Activated naive CD4-positive, alpha-beta T cell treated with anti-CD3 and anti-CD28 coated beads, Interleukin-2, amount 50 U/mL, for 24 hours (primary cell): Measurements from ENCODE around the gene ZNF256.

ENCODE experiments used
- H3K27ac Mint-ChIP-seq: one replicate; pipeline ENCODE4 v1.8.0; 2021; ENCODE audit warnings: mild to moderate bottlenecking, mixed read lengths
- H3K27me3 Mint-ChIP-seq: one replicate; pipeline ENCODE4 v1.8.0; 2021; ENCODE audit warnings: mixed read lengths
- H3K36me3 Mint-ChIP-seq: one replicate; pipeline ENCODE4 v1.8.0; 2021; ENCODE audit warnings: mixed read lengths
- H3K4me1 Mint-ChIP-seq: one replicate; pipeline ENCODE4 v1.8.0; 2021; ENCODE audit warnings: mixed read lengths
- H3K4me3 Mint-ChIP-seq: one replicate; pipeline ENCODE4 v1.8.0; 2021; ENCODE audit warnings: mild to moderate bottlenecking, mixed read lengths
- H3K9me3 Mint-ChIP-seq: one replicate; pipeline ENCODE4 v1.8.0; 2021; ENCODE audit warnings: mixed read lengths

ZNF256 gene

DNA sequence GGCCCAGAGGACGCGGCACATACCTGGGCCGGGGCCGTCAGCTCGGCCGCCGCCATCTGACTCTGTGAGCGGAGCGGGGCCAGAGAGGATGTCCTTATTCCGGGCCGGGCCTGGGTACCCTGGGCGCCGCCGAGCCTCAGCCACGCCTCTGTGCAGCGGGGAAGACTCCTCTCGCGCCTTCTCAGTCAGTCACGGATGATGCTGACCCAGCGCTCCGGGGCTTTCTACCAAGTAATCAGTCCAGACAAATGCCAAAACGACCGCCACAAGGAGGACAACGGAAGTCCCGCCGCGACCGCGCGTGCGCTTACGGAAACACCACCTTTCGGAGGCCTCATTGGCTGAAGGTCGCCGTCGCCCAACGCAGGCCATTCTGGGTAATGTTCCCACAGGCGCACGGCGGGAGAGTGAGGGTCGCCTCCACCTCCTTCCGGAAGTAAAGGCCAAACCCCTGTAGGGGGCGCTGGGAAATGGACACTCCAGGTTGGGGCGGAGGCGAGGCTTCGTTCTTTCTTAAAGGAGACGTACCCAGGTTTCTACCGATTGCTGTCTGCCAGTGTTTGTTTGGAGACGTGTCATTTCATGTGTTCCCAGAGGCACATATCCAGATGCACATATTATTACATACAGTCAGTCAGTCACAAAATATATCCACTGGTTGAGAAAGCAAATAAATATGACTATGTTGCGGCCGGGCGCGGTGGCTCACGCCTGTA lies at the start of gene ZNF256:
ZNF256 (minus strand) TSS at position 288 of the 716 bp plus-strand sequence; CDS start at position 56, 232 bp downstream.
- peaks cover 18% of the 10 kb centered on the region for H3K4me1 Mint-ChIP-seq
- H3K27ac Mint-ChIP-seq = peak within 1 kb of the TSS; percentile 96
- peaks cover 46% of the 10 kb centered on the region for H3K36me3 Mint-ChIP-seq
- no peaks in the 10 kb centered on the region for H3K27me3 Mint-ChIP-seq
- peaks cover 19% of the 10 kb centered on the region for H3K9me3 Mint-ChIP-seq
- H3K4me3 Mint-ChIP-seq = peak within 1 kb of the TSS; percentile 98

DNA sequence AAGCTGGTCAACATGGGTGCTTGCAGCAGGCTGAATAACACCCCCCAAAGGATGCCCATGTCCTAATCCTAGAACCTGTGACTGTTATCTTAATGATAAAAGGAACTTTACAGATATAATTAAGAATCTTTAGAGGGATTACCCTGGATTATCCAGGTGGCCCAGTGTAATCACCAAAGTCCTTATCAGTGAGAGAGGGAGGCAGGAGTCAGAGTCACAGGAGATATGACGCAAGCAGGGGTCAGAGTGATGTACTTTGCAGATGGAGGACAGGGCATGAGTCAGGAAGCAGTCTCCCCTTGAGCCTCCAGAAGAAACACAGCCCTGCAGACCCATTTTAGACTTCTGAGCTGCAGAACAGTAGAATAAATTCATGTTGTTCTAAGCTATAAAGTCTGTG lies 45.3 kb upstream of the ZNF256 start:
- no peak overlapping the region for H3K27ac Mint-ChIP-seq
- no peaks in the 10 kb centered on the region for H3K4me1 Mint-ChIP-seq
- H3K36me3 Mint-ChIP-seq = peaks cover 68% of the 10 kb centered on the region
- no peaks in the 10 kb centered on the region for H3K27me3 Mint-ChIP-seq
- no peak overlapping the region for H3K4me3 Mint-ChIP-seq
- H3K9me3 Mint-ChIP-seq = peaks cover 19% of the 10 kb centered on the region

DNA sequence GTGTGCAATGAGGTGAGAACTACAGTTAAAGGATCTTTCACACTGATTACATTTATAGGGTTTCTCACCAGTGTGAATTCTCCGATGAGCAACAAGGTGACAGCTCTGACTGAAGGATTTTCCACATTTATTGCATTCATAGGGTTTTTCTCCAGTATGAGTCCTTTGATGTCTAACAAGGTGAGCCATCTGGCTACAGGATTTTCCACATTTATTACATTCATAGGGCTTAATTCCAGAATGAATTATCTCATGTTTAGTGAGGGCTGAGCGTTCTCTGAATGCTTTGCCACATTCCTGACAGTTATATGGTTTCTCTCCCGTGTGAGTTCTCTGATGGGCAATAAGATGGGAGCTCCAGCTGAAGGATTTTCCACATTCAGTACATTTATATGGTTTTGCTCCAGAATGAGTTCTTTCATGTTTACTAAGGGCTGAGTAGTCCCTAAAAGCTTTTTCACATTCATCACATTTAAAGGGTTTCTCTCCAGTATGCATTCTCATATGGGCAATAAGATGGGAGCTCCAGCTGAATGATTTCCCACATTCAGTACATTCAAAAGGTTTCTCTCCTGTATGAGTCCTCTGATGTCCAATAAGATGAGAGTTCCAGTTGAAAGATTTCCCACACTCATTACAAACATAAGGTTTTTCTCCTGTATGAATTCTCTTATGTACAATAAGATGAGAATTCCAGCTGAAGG lies 31.2 kb upstream of the ZNF256 start:
- Mint-ChIP-seq H3K36me3 (peaks cover 77% of the 10 kb centered on the region), H3K27ac (no peak overlapping the region)

DNA sequence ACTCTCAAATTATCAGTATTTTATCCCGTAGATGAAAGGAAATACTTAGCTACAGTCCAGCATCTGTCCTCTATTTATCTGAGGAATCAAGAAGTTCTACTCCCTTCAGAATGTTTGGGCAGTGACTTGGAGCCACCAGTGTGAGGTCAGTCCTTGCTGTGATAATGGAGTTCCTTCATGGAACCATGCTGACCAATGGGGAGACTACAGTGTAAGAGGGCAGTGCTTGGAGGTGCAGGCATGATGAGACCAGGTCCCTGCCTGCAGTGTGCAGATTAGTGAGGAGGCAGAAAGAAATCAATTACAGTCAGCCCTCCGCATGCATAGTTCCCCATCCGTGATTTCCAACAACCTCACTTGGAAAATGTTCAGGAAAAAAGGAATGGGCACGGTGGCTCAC lies 26.9 kb upstream of the ZNF256 start, which contains the start of gene C19orf18:
C19orf18 (minus strand) TSS at position 101 of the 400 bp plus-strand sequence. CDS start 102 bp downstream, outside the sequence.
- Mint-ChIP-seq H3K27me3 (no peaks in the 10 kb centered on the region), H3K36me3 (peaks cover 49% of the 10 kb centered on the region), H3K9me3 (peaks cover 27% of the 10 kb centered on the region), H3K4me3 (peak within 1 kb of the TSS; percentile 55), H3K27ac (no peak within 1 kb of the TSS), H3K4me1 (no peaks in the 10 kb centered on the region)

More for the DNA sequence above, 31.2 kb upstream of the ZNF256 start:
- no peak overlapping the region for H3K4me3 Mint-ChIP-seq
- H3K9me3 Mint-ChIP-seq = peaks cover 38% of the 10 kb centered on the region
- no peaks in the 10 kb centered on the region for H3K4me1 Mint-ChIP-seq
- H3K27me3 Mint-ChIP-seq = no peaks in the 10 kb centered on the region

DNA sequence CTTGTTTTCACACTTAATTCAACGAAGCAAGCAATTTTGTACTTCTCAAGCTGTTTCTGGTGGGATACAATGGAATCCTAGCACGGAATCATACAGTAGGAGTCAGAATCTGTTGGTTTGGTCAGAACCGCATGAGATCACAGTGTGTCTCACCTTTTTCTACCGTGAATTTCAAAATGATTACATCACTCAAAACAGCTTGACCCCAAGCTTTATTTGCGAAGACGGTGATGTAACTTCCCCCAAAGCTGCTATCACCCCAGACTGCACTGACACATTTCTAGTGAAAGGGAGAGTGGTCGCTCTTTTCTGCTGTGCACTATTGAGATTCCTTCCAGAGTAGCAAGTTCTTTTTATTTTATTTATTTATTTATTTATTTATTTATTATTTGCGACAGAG lies 17.3 kb upstream of the ZNF256 start:
- H3K36me3 Mint-ChIP-seq = peaks cover 34% of the 10 kb centered on the region
- no peaks in the 10 kb centered on the region for H3K27me3 Mint-ChIP-seq
- H3K4me3 Mint-ChIP-seq = no peak overlapping the region
- H3K4me1 Mint-ChIP-seq = no peaks in the 10 kb centered on the region
- H3K9me3 Mint-ChIP-seq = peaks cover 28% of the 10 kb centered on the region
- no peak overlapping the region for H3K27ac Mint-ChIP-seq

DNA sequence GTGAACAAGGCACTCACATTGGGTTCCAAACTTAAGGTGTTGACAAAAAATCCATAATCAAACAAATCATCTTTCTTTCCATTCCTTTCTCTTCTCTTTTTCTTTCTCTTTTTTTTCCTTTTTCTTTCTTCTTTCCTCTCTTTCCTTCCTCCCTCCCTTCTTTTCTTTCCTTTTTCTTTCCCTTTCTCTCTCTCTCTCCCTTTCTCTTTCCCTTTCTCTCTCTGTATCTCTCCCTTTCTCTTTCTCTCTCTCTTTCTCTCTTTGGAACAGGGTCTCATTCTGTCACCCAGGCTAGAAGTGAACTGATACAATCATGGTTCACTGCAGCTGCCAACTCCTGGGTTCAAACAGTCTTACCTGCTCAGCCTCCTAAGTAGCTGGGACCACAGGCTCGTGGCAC lies 14.3 kb upstream of the ZNF256 start:
- H3K27me3 Mint-ChIP-seq = peaks cover under 1% of the 10 kb centered on the region
- H3K4me1 Mint-ChIP-seq = no peaks in the 10 kb centered on the region
- no peak overlapping the region for H3K4me3 Mint-ChIP-seq
- no peak overlapping the region for H3K27ac Mint-ChIP-seq
- H3K36me3 Mint-ChIP-seq = peaks cover 28% of the 10 kb centered on the region
- H3K9me3 Mint-ChIP-seq = peaks cover 26% of the 10 kb centered on the region

DNA sequence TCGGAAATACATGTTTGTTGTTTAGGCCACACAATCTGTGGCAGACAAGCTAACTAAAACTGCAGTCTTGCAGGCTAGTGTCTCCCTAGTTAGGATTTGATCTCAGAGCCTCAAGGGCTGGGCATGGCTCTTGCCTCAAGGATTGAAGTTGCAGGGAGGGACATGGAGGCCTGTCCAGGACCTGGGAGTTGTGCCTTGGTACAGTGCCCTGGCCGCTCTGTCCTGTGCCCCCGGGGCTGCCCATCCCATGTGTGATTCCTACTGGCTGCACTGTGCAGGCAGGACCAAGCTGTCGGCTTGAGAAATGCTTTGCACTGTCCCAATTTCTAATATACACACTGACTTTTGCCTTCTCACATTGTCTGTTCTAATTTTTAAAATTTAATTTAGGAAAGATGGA lies 7.5 kb upstream of the ZNF256 start:
- peaks cover 4% of the 10 kb centered on the region for H3K27me3 Mint-ChIP-seq

DNA sequence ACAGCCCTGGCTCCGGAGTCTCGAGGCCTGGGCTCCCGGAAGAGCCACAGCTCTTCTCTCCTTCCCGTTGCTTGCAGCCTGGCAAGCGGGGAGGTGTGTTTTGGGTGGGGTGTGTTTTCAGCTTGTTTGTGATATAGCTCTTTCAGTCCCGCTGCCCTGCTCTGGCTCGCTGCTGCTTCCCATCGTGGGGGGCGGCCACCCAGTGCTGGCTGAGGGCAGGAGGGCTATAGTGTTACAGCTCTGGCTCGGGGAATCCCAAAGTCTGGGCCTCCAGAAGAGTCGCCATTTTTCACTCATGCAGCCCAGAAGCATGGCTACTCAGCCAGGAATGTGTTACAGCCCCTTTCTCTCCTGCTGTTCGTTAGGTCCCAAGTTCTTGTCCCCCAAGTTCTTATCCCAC lies 2.2 kb upstream of the ZNF256 start:
- peaks cover 31% of the 10 kb centered on the region for H3K9me3 Mint-ChIP-seq
- H3K27me3 Mint-ChIP-seq = peaks cover 1% of the 10 kb centered on the region
- peaks cover 27% of the 10 kb centered on the region for H3K36me3 Mint-ChIP-seq
- no peak overlapping the region for H3K4me3 Mint-ChIP-seq
- peaks cover 18% of the 10 kb centered on the region for H3K4me1 Mint-ChIP-seq
- H3K27ac Mint-ChIP-seq = no peak overlapping the region

More for the DNA sequence above, 7.5 kb upstream of the ZNF256 start:
- Mint-ChIP-seq H3K9me3 (peaks cover 32% of the 10 kb centered on the region), H3K27ac (no peak overlapping the region), H3K4me1 (no peaks in the 10 kb centered on the region), H3K36me3 (peaks cover 19% of the 10 kb centered on the region), H3K4me3 (no peak overlapping the region)

DNA sequence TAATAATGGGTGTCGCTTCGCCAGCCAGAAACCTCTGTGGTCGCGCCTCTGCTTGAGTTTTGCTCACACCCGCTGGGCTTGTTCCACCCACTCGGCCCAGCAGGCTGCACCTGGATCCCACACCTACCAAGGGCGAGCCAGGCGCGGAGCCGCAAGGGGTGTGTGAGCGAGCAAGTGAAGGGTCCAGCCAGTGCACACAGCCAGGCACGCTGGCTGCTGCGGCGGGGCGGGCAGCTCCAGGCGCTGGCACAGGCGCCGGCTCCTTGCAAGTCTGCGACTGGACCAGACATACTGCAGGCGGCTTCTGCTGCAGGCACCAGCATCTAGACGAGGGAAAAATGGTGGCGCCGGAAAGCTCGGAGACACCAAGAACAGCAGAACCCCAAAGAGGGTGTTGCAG lies 1.8 kb upstream of the ZNF256 start:
- H3K27me3 Mint-ChIP-seq = no peaks in the 10 kb centered on the region
- H3K4me3 Mint-ChIP-seq = no peak overlapping the region
- peaks cover 29% of the 10 kb centered on the region for H3K36me3 Mint-ChIP-seq
- H3K4me1 Mint-ChIP-seq = peaks cover 18% of the 10 kb centered on the region
- no peak overlapping the region for H3K27ac Mint-ChIP-seq
- peaks cover 27% of the 10 kb centered on the region for H3K9me3 Mint-ChIP-seq

DNA sequence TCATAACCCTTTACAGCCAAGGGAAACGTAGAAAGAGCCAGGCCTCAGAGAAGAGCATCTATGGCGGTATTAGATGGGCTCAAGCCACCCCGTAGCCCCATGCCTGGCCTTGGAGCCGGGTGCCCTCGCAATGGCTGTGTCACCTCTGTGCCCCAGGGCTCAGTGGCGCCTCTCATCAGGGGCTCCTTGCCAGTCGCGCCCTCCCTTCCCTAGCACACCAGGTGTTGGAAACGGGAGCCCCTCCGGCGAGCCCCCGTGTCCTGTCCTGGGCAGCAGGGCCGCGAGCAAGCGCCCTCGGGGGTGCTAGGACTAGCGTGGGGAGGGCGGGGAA lies 453 bp downstream of the ZNF256 start:
- Mint-ChIP-seq H3K27ac (peak overlapping the region; percentile 79), H3K4me3 (peak overlapping the region; percentile 98), H3K9me3 (peaks cover 23% of the 10 kb centered on the region), H3K4me1 (peaks cover 18% of the 10 kb centered on the region), H3K36me3 (peaks cover 51% of the 10 kb centered on the region), H3K27me3 (no peaks in the 10 kb centered on the region)

DNA sequence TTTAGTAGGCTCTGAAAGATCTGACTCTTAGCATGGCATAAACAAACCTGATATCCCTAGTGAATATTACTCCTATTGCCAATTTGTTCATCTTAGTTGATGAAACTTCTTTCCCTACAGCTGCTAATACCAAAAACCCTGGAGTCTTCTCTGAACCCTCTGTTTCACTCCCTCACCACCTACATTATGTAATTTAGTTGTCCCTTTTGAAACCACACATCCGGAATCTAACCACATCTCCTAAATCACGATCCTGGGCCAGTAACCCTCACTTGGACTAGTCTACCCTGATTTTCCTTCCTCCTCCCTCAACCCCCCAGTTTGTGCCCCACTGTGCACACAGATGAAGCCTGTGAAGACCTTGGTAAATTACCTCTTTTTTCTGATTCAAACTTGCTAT lies 1.2 kb downstream of the ZNF256 start:
- peaks cover 29% of the 10 kb centered on the region for H3K9me3 Mint-ChIP-seq
- H3K4me1 Mint-ChIP-seq = peaks cover 18% of the 10 kb centered on the region
- peaks cover 57% of the 10 kb centered on the region for H3K36me3 Mint-ChIP-seq
- peak overlapping the region; percentile 98 for H3K4me3 Mint-ChIP-seq
- no peaks in the 10 kb centered on the region for H3K27me3 Mint-ChIP-seq
- peak overlapping the region; percentile 79 for H3K27ac Mint-ChIP-seq

DNA sequence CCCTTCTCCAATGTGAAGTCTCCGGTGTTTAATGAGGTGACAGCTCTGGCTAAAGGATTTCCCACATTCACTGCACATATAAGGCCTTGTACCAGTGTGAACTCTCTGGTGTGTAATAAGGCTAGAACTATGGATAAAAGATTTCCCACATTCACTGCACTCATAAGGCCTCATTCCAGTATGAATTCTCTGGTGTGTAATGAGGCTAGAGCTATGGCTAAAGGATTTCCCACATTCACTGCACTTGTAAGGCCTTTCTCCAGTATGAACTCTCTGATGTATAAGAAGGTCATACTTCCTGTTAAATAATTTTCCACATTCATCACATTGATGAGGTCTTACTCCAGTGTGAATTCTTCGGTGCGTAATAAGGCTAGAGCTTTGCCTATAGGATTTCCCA lies 5.9 kb downstream of the ZNF256 start:
- Mint-ChIP-seq H3K4me3 (no peak overlapping the region), H3K27ac (no peak overlapping the region), H3K9me3 (peaks cover 28% of the 10 kb centered on the region), H3K36me3 (peaks cover 81% of the 10 kb centered on the region), H3K27me3 (no peaks in the 10 kb centered on the region), H3K4me1 (peaks cover 11% of the 10 kb centered on the region)

DNA sequence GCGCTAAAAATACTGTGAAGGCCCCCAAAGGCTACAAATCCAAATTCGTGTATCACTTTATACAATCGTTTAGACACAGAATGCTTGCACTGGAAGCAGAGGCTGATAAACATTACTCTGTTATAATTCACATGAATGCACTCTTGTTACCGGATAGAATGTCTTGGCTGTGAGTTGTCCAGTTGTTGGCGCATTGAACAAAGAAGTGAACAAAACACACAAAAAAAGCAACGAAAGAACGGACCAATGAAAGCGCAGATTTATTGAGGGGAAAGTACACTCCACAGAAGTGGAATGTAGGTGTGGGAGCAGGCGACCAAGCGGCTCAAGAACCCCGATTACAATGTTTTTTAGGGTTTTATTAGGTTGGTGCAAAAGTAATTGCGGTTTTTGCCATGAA lies 11.8 kb downstream of the ZNF256 start:
- H3K4me3 Mint-ChIP-seq = no peak overlapping the region
- H3K4me1 Mint-ChIP-seq = peaks cover 9% of the 10 kb centered on the region
- peaks cover 1% of the 10 kb centered on the region for H3K27me3 Mint-ChIP-seq
- no peak overlapping the region for H3K27ac Mint-ChIP-seq
- peaks cover 50% of the 10 kb centered on the region for H3K36me3 Mint-ChIP-seq
- peaks cover 19% of the 10 kb centered on the region for H3K9me3 Mint-ChIP-seq

DNA sequence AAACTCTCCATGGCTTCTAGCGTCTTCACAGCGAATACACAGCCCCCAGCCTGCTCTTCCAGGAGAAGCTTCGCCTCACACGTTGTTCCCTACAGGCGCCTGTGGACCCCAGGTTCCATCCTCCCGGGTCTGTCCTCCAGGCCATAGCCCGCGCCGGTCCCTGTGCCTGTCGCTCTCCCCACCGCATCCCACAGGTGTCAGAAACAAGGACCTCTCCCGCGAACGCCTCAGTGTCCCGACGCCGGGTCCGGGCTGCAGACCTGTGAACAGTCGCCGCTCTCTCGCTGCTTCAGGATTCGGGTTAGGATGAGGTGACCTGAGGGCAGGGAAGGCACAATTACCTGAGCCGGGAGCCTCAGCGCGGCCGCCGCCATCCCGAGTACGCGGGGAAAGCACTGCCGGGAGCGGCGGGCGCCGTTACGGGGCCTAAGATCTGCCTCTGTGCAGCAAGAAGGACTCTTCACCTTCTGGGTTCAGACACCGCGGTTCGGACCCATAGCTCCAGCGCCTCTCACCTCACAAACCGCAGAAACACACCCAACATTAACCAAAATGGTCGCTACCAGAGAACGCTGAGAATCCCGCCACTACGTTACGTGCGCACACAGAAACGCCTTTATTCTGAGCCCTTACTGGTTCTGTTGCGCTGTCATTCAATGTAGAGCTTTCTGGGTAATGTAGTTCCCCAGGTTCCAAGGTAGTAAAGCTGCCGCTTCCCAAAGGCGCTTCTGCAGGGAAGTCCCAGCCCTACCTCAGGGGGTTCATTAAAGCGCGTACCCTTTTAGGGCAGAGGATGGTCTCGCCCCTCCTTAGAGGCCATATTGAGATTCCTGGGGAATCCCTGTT lies 12.5 kb downstream of the ZNF256 start, which contains the start of gene ZNF418:
ZNF418 (minus strand) TSS at position 583 of the 846 bp plus-strand sequence. CDS start 1,580 bp downstream, outside the sequence.
- Mint-ChIP-seq H3K27me3 (peaks cover 1% of the 10 kb centered on the region), H3K4me3 (peak within 1 kb of the TSS; percentile 88), H3K4me1 (peaks cover 9% of the 10 kb centered on the region), H3K27ac (peak within 1 kb of the TSS; percentile 80), H3K36me3 (peaks cover 49% of the 10 kb centered on the region), H3K9me3 (peaks cover 19% of the 10 kb centered on the region)

DNA sequence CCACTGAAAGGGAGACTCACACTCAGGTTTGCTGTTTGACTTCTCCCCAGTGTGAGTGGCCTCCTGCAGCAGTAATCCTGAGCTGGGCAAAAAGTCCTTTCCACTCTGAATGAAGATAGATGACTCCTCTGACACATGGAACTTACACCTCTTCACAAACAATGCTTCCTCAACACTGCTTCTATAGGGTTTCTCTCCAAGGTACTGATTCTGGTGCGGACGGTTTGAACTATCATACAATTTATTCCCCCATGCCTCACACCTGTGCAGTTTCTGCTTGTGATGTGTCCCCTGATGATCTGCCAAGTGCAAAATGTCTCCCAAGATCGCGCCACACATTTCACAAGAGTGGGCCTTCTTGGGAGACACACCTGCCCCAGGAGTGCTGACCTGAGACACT lies 19.9 kb downstream of the ZNF256 start:
- H3K9me3 Mint-ChIP-seq = peaks cover 10% of the 10 kb centered on the region
- H3K27ac Mint-ChIP-seq = no peak overlapping the region
- peaks cover 30% of the 10 kb centered on the region for H3K36me3 Mint-ChIP-seq
- H3K27me3 Mint-ChIP-seq = no peaks in the 10 kb centered on the region
- no peaks in the 10 kb centered on the region for H3K4me1 Mint-ChIP-seq
- no peak overlapping the region for H3K4me3 Mint-ChIP-seq
